ENCODE results near the gene PDXDC1.
"Not testable (repeated sequence)": the region's sequence is repeated elsewhere in the genome, so short reads cannot be mapped to it uniquely, and the experiment has no call there.

The PDXDC1 gene

DNA sequence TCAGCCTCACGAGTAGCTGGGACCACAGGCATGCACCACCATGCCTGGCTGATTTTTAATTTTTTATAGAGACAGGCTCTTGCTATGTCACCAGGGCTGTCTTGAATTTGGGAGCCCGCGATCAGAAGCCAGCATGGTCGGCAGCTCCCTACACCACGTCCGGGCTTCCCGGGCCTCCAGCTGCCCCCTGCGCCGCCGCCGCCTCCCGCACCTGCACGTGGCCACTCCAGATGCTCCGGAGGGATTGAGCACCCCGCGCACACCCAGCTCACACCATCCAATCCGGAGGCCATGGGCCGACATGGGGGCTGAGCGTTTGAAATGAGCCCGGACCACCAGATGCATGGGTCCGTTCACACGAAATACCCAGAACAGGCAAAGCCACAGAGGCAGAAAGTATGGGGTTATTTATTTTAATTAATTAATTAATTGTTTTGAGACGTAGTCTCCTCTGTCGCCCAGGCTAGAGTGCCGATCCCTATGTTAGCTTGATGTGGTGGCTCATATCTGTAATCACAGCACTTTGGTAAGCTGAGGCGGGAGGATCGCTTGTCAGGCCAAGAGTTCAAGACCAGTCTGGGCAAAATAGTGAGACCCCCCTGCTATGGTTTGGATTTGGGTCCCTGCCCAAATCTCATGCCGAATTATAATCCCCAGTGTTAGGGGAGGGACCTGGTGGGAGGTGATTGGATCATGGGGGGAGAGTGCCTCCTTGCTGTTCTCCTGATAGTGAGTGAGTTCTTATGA lies 17.1 kb upstream of the PDXDC1 start:
- POLR2A ChIA-PET: no interaction called here
- CTCF ChIA-PET: no interaction called here
- no peak for DNase-seq (ENCODE audit: extremely low spot score)
- TF ChIP-seq, protein P1, sequence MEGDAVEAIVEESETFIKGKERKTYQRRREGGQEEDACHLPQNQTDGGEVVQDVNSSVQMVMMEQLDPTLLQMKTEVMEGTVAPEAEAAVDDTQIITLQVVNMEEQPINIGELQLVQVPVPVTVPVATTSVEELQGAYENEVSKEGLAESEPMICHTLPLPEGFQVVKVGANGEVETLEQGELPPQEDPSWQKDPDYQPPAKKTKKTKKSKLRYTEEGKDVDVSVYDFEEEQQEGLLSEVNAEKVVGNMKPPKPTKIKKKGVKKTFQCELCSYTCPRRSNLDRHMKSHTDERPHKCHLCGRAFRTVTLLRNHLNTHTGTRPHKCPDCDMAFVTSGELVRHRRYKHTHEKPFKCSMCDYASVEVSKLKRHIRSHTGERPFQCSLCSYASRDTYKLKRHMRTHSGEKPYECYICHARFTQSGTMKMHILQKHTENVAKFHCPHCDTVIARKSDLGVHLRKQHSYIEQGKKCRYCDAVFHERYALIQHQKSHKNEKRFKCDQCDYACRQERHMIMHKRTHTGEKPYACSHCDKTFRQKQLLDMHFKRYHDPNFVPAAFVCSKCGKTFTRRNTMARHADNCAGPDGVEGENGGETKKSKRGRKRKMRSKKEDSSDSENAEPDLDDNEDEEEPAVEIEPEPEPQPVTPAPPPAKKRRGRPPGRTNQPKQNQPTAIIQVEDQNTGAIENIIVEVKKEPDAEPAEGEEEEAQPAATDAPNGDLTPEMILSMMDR (IDR thresholded peaks at IDR 0.05; ENCODE audit: control extremely low read depth, extremely low read depth, low read depth, missing control alignments): no peak

DNA sequence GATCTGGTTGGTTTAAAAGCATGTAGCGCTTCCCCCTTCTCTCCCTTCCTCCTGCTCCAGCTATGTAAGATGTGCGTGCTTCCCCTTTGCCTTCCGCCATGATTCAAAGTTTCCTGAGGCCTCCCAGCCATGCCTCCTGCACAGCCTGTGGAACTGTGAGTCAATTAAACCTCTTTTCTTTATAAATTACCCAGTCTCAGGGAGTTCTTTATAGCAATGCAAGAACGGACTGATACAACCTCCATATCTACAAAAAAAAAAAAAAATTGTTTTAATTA lies 16.6 kb upstream of the PDXDC1 start:
- CTCF ChIA-PET: no interaction called here
- DNase-seq (ENCODE audit: extremely low spot score): no peak
- POLR2A ChIA-PET: no interaction called here
- TF ChIP-seq, protein P1 (IDR thresholded peaks at IDR 0.05; ENCODE audit: control extremely low read depth, extremely low read depth, low read depth, missing control alignments): no peak

DNA sequence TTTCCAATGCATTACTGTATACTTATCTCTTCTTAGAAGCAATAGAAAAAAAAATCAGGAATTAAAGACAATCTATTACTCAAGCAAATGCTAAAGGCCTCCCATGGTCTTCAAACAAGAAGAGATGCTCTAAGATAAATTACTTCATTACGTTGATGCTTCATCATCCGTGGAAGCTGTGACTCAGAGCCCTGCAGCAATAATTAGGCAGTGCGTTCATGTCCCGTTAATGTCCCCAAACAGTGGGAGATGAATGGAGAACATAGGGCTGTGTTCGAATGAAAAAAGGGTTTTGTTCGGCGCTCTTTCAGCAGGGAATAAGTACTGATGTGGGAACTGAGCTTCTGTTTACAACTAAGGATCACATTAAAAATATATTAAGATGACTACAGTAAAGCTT lies 15.9 kb upstream of the PDXDC1 start:
- CTCF ChIA-PET: no interaction called here
- POLR2A ChIA-PET: no interaction called here
- no peak for DNase-seq (ENCODE audit: extremely low spot score)
- TF ChIP-seq, protein P1 (IDR thresholded peaks at IDR 0.05; ENCODE audit: control extremely low read depth, extremely low read depth, low read depth, missing control alignments): no peak

DNA sequence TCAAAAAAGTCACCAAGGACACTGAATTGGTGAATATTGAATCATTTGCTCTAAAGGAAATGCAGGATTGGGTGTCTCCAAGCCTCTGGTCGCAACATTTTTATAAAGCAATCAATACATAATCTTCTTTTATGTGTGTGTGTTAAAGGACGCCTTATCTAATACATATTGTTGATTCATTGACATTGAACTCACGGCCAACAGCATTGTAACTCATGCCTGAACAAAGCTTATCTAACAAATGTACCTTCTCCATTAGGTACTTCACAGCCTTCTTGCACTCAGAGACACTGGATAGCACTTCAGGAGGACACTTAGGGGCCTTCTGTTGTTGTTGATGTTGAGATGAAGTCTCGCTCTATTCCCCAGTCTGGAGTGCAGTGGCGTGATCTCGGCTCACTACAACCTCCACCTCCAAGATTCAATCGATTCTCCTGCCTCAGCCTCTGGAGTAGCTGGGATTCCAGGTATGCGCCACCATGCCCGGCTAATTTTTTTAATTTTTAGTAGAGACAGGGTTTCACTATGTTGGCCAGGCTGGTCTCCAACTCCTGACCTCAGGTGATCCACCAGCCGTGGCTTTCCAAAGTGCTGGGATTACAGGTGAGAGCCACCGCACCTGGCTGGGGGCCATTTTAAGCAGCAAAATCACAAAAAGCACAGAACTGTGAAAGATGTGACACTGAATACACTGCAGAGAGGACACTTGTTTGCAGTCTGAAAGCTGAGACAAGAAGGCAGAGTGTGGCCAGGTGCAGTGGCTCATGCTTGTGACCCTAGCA lies 13.2 kb upstream of the PDXDC1 start:
- TF ChIP-seq, protein P1 (IDR thresholded peaks at IDR 0.05; ENCODE audit: control extremely low read depth, extremely low read depth, low read depth, missing control alignments): no peak
- DNase-seq (ENCODE audit: extremely low spot score): no peak
- CTCF ChIA-PET: interaction anchor here (1.1 kb wide), 1 partner anchor 29 kb away, joined by 3 read pairs; no protein-coding TSS in a partner anchor
- POLR2A ChIA-PET: no interaction called here

DNA sequence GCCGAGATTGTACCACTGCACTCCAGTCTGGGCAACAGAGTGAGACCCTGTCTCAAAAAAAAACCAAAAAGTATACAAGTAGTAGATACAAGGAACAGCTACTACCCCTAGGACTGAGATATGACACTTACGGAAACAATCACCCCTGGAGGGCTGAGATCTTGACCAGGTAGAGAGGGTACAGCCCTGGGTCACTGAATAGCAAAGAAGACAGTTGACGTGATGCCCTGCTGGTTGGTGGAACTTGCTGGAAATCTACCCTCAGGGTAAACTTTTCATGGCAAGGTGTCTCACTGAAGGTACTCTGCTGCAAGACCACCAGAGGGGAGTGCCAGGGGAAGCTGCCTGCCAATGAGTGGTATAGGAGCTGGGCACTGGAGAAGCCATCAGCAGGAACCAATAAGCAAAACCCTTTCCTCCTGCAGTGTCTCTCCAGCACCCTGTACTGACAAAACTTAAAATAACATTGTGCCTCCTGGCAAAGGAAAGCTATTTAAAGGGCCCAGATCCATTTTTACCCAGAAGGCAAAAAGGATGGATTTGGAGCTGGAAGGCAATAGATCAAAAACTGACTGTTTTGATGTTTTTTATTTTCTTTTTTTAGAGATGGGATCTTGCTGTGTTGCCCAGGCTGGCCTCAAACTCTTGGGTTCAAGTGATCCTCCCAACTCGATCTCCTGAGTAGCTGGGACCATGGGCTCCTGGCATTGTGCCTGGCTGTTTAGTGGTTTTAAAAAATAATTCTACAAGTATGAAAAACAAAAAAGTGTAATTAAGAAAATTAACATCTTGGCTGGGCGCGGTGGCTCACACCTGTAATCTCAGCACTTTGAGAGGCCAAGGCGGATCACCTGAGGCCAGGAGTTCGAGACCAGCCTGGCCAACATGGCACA lies 11.3 kb upstream of the PDXDC1 start:
- CTCF ChIA-PET: interaction anchor here (0.8 to 1.4 kb wide), 5 partner anchors 8 to 99 kb away, joined by 3 to 4 read pairs (median 3); partner anchors contain the start of gene PDXDC1

DNA sequence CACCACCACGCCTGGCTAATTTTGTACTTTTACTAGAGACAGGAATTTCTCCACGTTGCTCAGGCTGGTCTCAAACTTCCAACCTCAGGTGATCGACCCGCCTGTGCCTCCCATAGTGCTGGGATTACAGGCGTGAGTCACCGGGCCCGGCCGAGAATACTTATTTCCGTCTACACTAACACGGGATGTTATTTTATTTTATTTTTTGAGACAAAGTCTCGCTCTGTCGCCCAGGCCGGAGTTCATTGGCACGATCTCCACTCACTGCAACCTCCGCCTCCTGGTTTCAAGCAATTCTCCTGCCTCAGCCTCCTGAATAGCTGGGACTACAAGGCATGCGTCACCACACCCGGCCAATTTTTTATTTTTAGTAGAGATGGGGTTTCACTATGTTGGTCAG lies 9.5 kb upstream of the PDXDC1 start:
- ChIA-PET POLR2A (no interaction called here), CTCF (no interaction called here)
- no peak for DNase-seq (ENCODE audit: extremely low spot score)
- TF ChIP-seq, protein P1 (IDR thresholded peaks at IDR 0.05; ENCODE audit: control extremely low read depth, extremely low read depth, low read depth, missing control alignments): no peak

More for the DNA sequence above, 11.3 kb upstream of the PDXDC1 start:
- TF ChIP-seq, protein P1 (IDR thresholded peaks at IDR 0.05; ENCODE audit: control extremely low read depth, extremely low read depth, low read depth, missing control alignments): no peak
- DNase-seq (ENCODE audit: extremely low spot score): no peak
- POLR2A ChIA-PET: no interaction called here

DNA sequence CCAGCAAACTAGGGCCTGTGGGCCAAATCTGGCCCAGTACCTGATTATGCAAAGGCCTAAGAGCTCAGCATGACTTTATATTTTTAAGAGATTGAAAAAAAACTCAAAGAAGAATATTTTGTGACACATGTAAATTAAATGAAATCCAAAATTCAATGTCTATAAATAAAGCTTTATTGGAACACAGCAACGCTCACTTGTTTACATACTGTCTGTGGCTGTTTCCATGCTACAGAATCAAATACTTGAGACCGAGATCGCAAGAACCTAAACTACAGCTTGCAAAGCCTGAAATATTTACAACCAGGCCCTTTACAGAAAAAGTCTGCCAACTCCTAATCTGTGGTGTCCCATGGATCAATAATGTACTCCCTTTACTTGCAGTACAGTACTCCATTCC lies 5.0 kb upstream of the PDXDC1 start:
- CTCF ChIA-PET; POLR2A ChIA-PET; DNase-seq (ENCODE audit: extremely low spot score): not testable (repeated sequence)

DNA sequence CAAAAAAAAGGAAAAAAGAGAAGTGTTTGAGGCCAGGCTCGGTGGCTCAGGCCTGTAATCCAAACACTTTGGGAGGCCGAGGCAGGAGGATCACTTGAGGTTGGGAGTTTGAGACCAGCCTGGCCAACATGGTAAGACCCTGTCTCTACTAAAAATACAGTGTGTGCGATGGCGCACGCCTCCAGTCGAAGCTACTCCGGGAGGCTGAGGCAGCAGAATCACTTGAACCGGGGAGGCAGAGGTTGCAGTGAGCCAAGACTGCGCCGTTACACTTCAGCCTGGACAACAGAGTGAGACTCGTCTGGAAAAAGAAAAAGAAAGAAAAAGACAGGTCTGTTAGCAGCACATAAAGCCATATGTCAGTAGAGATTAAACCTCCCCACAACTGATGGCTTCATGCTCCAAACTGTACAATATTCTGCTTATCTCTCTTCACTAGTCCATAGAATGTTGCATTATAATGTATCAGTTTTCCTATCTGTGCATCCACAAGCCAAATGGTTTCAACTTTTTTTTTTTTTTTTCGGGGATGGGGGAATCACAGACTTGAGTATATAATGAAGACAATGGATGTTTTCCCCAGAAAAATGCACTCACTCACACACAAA lies 3.1 kb upstream of the PDXDC1 start:
- CTCF ChIA-PET; DNase-seq (ENCODE audit: extremely low spot score); POLR2A ChIA-PET: not testable (repeated sequence)

DNA sequence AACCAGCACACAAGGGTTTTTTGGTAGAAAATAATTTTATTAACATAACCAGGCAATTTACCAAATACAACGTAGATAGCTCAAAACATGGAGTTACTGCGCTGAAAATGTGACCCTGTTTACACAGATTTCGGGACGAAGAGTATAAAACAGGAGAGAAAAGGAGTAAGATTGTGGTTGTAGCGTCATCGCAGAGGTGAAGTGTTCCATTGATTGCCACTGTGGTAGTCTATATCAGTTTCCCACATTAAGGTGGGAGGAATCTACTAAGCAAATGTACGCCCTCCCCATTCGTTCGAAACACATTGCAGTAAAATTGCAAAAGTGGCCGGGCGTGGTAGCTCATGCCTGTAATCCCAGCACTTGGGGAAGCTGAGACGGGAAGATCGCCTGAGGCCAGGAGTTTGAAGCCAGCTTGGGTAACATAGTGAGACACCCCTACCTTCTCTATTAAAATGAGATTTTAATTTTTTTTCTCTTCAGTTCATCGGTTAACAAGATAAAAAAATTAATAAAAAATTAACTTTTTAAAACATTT lies 972 bp upstream of the PDXDC1 start:
- POLR2A ChIA-PET; DNase-seq (ENCODE audit: extremely low spot score): not testable (repeated sequence)
- CTCF ChIA-PET: interaction anchor here (1.1 to 1.2 kb wide), 2 partner anchors 10 to 48 kb away, joined by 3 read pairs; no protein-coding TSS in a partner anchor
